HL-60/S4 treated with phorbol 12-myristate 13-acetate at 8.2 ng/mL for 4 days and 3 days (cell line): ENCODE data around the gene PRKCA.
"Not testable (repeated sequence)": the region's sequence is repeated elsewhere in the genome, so short reads cannot be mapped to it uniquely, and the experiment has no call there.

Experiments used
- in situ Hi-C: fragments of 300-500 bp; cut with MboI; formaldehyde crosslinking; loops from 2 replicates; pipeline ENCODE4 v1.15.0; 2022; ENCODE audit warnings: low sequenced_read_pairs

PRKCA gene

DNA sequence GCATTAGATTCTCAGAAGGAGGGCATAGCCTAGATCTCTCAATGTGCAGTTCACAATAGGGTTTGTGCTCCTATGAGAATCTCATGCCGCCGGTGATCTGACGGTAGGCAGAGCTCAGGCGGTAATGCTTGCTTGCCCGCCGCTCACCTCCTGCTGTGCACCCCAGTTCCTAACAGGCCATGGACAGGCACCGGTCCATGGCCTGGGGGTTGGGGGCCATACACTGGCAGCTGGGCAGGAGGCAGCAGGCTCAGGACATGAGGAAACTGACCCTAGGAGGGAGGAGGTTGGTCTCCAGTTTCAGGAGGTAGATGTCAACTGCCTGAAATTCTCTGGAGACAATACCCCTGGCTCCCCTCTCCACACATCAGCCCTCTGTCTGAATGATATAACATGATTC, 287.5 kb downstream of the PRKCA start:
- in situ Hi-C loops = no loop called here

DNA sequence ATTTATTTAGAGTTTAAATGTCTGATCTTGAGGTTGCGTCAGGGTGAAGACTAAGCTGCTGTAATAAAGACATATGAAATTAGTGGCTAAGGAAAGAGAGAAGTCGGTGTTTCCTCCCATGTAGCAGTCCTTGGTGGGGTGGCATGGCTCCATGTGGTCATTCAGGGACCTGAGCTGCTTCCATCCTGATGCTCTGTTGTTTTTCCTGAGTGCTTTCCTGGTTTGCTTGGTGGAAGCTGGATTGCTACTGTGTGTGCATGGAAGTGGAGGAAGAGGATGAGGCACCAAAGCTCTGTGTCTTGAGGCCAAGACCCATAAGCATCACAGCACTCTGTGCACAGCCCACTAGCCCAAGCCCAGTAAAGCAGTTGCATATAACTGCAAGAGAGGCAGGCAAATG, 290.7 kb downstream of the PRKCA start:
- in situ Hi-C loops = no loop called here

- in situ Hi-C loops = no loop called here
Measured at GRCh38 chr17:66595893-66596292, 293.5 kb downstream of the PRKCA start.

DNA sequence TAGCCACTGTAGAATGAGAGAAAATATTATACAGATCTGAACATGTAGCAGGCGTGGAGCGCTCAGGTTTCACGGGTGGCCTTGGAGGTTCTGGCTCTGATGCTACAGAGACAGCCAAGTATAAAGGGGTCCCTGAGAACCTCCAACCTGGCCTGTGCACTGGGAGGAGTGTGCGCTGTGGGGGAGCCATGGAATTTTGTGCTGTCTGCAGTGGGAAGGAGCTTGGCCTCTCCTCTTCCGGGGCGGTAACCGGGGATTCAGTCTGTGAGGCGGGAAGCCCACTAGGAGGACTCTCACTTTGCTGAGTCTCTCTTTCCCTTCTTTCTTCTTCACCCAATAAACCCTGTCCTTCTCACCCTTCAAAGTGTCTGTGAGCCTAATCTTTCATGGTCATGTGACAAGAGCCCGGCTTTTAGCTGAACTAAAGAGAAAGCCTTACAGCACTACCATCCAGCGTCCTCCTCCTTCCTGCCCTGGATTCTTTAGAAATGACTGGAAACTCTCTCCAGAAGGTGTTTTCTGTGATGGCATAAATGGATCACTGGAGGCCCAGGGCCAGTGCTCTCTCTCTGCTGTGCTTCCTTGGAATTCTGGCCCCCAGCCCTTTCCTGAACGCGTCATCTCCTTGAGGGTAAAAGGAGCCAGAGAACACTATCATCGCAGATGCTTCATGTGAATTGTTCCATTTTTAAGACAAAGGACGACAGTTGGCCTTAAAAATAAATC, 300.4 kb downstream of the PRKCA start:
- in situ Hi-C loops = no loop called here

GRCh38 chr17:66604376-66604775, 302.0 kb downstream of the PRKCA start:
- in situ Hi-C loops = no loop called here

DNA sequence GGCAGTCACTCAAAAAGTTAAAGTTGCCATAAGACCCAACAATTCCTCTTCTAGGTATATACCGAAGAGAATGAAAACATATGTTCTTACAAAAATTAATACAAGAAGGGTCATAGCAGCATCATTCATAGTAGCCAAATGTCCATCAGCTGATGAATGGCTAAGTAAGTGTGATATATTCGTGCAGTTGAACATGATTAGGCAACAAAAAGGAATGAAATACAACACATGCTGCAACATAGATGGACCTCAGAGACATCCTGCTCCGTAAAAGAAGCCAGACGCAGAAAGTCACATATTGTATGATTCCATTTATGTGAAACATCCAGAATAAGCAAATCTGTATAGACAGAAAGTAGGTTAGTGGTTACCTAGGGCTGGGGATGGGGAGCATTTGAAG, 303.1 kb downstream of the PRKCA start:
- in situ Hi-C loops = no loop called here

DNA sequence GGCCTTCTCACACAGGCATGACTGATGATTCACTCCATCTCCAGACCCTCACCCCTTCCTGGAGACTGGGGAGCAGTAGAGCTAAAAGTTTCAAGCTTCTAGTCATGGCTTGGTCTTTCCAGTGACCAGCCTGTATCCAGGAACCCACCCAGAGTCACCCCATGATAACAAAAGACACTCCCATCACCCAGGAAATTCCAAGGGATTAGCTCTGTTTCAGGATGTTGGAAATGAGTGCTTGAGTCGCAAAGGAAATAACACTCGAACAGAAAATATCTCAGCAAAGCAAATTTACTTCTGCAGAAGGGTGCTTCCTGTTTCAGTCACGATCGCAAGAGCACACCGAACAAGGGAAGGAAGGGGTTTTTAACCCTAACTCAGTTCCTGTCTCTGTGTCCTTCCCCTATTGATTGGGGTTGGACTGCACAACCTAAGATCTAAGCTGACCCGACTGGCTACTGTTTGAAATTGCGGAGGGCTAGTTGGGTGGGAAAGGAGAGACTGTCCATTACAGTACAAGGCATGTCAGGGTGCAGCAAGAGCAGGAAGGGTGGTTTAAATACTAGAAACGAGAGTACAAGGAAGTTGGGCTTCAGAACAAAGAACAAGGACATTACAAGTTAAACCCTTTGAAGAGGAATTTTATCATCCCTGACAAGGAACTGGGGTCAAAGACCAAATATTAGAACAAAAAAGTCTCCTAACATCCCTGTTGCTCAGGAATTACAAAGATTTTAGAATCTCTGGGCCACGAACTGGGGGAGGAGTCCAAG, 308.1 kb downstream of the PRKCA start:
- in situ Hi-C loops = no loop called here

GRCh38 chr17:66611397-66611796, 309.0 kb downstream of the PRKCA start:
- in situ Hi-C loops = no loop called here

DNA sequence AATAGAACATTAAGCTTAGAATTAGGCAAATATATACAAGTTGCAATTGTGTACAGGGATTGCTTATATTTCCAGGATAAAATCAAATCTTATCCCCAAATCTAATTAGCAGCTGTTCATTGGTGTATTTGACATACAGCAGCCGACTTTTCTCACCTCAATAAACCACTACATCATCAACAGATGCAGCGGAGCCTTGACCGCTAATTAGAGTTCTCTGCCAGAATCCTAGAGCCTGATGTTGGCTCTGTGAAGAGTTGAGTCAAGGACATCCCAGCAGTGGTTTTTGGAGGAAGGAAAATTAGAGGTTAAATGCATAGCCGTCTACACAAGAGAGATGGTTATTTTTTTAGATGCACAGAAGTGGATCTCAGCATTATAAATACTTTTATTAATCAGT, 310.6 kb downstream of the PRKCA start:
- in situ Hi-C loops = no loop called here

DNA sequence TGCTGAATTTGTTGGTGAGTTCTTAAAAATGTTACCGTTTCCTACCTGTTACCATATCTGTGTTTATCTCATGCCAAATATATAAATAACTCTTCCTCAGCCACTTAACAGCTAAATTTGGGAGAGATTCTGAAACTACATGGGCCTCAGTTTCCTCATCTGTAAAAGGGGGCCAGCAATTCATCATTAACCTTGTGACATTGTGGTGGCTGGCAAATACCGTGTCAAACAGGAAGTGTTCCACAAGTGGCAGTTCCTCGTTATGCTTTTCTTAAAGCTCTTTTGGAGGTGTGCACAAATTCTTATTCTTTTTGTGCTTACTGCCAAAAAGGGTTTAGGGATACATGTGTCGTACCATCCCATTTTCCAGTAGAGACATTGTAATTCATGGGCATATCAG, 312.1 kb downstream of the PRKCA start:
- in situ Hi-C loops = no loop called here

- in situ Hi-C loops = no loop called here
Measured at GRCh38 chr17:66619206-66619605, 316.8 kb downstream of the PRKCA start.

DNA sequence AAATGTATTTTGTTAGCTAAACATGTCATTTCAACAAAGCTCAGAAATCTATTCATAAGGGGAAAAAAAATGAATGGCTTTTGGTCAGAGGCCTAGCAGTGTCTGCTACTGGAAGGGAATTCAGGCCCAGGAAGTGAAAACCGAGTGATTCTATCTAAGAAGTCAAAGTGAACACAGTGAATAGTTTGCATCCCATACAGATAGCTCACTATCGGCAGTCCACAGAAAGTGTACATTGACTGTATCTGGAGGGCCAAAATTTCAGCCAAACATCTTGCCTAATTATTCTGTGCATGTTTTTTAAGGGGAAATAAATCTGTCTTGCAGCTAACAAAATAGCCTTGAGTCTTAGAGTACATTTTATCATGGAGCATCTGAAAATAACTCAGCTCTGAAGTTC, 318.1 kb downstream of the PRKCA start:
- in situ Hi-C loops = no loop called here

DNA sequence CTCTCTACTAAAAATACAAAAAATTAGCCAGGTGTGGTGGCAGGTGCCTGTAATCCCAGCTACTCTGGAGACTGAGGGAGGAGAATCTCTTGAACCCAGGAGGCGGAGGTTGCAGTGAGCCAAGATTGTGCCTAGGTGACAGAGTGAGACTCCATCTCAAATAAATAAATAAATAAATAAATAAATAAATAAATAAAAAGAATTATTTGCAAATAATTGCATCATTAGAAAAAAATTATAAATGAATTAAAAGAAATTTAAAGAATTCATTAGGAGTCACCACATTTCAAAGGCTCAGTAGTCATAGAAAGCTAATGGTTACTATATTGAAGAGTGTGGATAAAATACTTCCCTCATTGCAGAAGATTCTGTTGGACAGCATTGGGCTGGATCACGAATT, 322.2 kb downstream of the PRKCA start:
- in situ Hi-C loops = not testable (repeated sequence)

DNA sequence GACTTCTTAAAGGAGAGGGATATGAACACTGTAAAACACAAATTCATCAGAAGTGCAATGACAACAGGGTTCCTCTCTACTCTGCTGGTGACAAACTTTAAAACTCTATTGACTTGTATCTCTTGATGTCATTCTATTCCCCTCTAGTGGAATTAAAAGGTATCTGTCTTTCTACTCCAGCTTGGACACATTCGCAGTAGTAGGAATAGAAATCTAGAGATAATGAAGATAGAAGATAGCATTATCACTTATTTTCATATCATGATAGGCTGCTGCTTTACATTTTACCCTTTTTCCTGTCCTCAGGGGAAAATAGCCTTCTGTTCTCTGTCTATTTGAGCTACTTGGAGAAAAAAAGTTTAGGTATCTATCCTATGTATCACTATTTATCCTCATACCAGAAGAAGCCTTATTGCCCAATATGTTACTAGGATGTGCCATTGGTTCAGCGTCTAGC, 322.9 kb downstream of the PRKCA start:
- in situ Hi-C loops = no loop called here

DNA sequence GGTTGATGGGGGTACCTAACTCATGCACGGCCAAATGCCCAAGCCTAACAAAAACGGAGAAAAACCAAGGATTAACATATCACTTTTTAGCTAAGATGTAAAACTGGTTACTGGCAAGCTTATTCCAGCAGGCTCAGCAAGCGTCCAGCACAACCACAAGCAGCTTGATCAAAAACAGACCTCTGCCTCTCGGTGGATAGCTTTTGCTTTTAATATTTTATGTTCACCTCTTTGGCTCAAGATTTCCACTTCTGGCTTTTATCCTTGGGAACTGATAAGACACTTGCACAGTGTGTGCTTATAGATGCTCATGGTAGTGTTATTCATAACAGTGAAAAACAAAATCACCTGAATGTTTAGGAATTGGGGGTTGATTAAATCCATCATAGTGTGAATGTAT, 325.6 kb downstream of the PRKCA start:
- in situ Hi-C loops = no loop called here

DNA sequence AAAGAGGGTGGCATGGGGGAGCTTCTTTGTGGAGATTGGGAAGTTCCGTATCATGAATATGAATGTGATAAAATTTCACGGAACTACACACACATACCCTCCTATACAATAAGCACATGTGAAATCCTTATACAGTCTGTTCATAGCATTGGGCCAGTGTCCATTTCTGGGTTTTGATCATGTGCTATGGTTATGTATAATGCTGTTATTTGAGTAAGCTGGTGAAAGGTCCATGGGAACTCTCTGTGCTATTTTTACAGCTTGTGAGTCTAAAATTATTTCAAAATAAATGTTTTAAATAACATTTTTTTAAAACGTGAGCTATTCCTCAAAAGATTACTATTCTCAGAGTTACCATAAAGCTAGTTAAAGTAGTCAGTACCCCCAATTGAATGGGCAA, 327.3 kb downstream of the PRKCA start:
- in situ Hi-C loops = no loop called here

GRCh38 chr17:66630379-66630778, 328.0 kb downstream of the PRKCA start:
- in situ Hi-C loops = no loop called here

GRCh38 chr17:66630828-66631472, 328.5 kb downstream of the PRKCA start:
- in situ Hi-C loops = no loop called here

- in situ Hi-C loops = no loop called here
Measured at GRCh38 chr17:66632731-66633130, 330.3 kb downstream of the PRKCA start.

GRCh38 chr17:66633317-66633965, 331.0 kb downstream of the PRKCA start:
- in situ Hi-C loops = no loop called here

DNA sequence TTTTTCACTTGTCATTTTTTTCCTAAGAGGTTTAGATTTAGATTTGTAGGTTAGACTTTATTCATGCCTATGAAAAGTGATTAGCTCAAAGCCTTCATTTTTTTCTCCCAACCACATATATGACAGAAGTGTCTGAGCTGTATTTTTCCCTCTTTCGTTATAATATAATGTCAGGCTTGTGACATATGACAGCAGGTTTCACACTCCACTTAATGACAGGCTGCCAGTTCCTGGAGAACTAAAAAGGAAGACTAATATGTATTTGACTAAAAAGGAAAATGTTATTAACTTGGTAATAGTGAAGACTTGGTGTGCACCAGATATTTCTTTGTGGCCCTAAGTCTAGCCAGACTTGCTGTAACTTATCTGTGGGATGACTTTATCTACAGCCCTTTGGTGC, 331.8 kb downstream of the PRKCA start:
- in situ Hi-C loops = no loop called here
